Right cardiac atrium (tissue), 5 donors: ENCODE data around the gene ZNF20. TPM values are rescaled to one million over a fixed set of nuclear protein-coding genes. Genes with fewer than 3 reads are reported as not detected.
"Not testable (repeated sequence)": the region's sequence is repeated elsewhere in the genome, so short reads cannot be mapped to it uniquely, and the experiment has no call there.

Experiments
- ATAC-seq, 2 donors: fragments of 200-7000 bp; cut with Tn5 transposase; one replicate each; pipeline versions ENCODE4 v1.8.0 to v1.9.1; 2020; ENCODE audit warnings: moderate library complexity in 2 of 2, mild to moderate bottlenecking in 1 of 2
- DNase-seq, 3 donors: peaks; one replicate each; pipeline ENCODE4 v3.0.0-alpha.2; 2020
- H3K27ac ChIP-seq: one replicate; pipeline ENCODE4 v1.5.1; 2013; ENCODE audit warnings: mild to moderate bottlenecking, low read length, control low read depth, moderate library complexity
- H3K27me3 ChIP-seq: one replicate; pipeline ENCODE4 v1.6.1; 2013; ENCODE audit not compliant: control insufficient read depth, insufficient read depth
- H3K4me1 ChIP-seq: one replicate; pipeline ENCODE4 v1.6.1; 2013; ENCODE audit warnings: low read length; ENCODE audit not compliant: control insufficient read depth, insufficient read depth
- H3K4me3 ChIP-seq: one replicate; pipeline ENCODE4 v1.5.1; 2013; ENCODE audit warnings: low read length, control low read depth
- H3K9me3 ChIP-seq: one replicate; pipeline ENCODE4 v1.6.1; 2013; ENCODE audit warnings: low read length; ENCODE audit not compliant: control insufficient read depth
- WGBS: extraction: QIAGEN DNeasy Blood & Tissue Kit; methylation state at CpG from one replicate; pipeline ENCODE4 v1.1.7; 2013; 5-methylcytosine and 5-hydroxymethylcytosine counted together
- intact Hi-C, 4 donors: fragments of 100-400 bp; cut with DNase I; formaldehyde crosslinking; loops; one replicate each; pipeline versions ENCODE4 v1.11.0 to v1.14.0; 2022 to 2023
- polyA plus RNA-seq: library from polyadenylated mRNA; stranded (reverse); fragments of 200-250 nt; gene quantifications from one replicate; pipeline ENCODE4 v1.2.3, GENCODE V29; 2013
- total RNA-seq, 4 donors: library from RNA; stranded (reverse); fragmentation: NEBNext Ultra II Directional; extraction: Animal tissue kit (Norgen Biotek cat#: 25700); gene quantifications; one replicate each; pipeline ENCODE4 v1.2.1, GENCODE V29; 2021
- donor health status: healthy with polysubstance abuse.
- donor health status: DM: no; HTN: yes; CAD: no.
- donor health status: DM: no; HTN: no; CAD: no.
- donor health status: DM: no; HTN: yes; CAD: no; lungs with severe emphysema.
- donor health status: DM: yes; HTN: yes; CAD: no.

Gene ZNF20
- total and polyA plus RNA-seq, 5 donors = 0.42 to 2.5 (median 2.0) TPM

- no peaks in the 10 kb centered on the region for H3K9me3 ChIP-seq
- intact Hi-C loops = no loop called here
Measured at GRCh38 chr19:12085074-12085818, 54.9 kb downstream of the ZNF20 start.

GRCh38 chr19:12083336-12083735 is 56.8 kb downstream of the ZNF20 start:
- DNase-seq, H3K4me3 ChIP-seq, H3K27me3 ChIP-seq, intact Hi-C loops, H3K4me1 ChIP-seq, ATAC-seq, H3K9me3 ChIP-seq, H3K27ac ChIP-seq: not testable (repeated sequence)
- 97% methylated on average over 6 of the region's 6 CpGs for WGBS

More at GRCh38 chr19:12085074-12085818, 54.9 kb downstream of the ZNF20 start:
- no peak overlapping the region for H3K27ac ChIP-seq
- no peaks in the 10 kb centered on the region for H3K27me3 ChIP-seq
- WGBS = 93% methylated on average over 5 of the region's 5 CpGs
- DNase-seq = no peak
- H3K4me1 ChIP-seq = no peaks in the 10 kb centered on the region
- no peak for ATAC-seq
- no peak overlapping the region for H3K4me3 ChIP-seq

Other genes with a start within 250 kb of the ZNF20 start
- gene ZNF700, start 215.2 kb downstream of the ZNF20 start, total RNA-seq = 1 to 10 TPM; 4.6 to 6.2 (median 5.1) TPM
- gene ZNF700, start 215.2 kb downstream of the ZNF20 start, polyA plus RNA-seq = 3.3 TPM
- gene ZNF763, start 175.3 kb downstream of the ZNF20 start, total RNA-seq = 1 to 10 TPM; 1.8 to 5.9 (median 3.7) TPM
- 2.8 TPM for gene ZNF763, start 175.3 kb downstream of the ZNF20 start, polyA plus RNA-seq
- 1 to 10 TPM; 3.5 to 5.0 (median 3.9) TPM for gene ZNF433, start 104.7 kb downstream of the ZNF20 start, total RNA-seq
- 4.0 TPM for gene ZNF433, start 104.7 kb downstream of the ZNF20 start, polyA plus RNA-seq
- under 1 TPM in 2 of 4 donors, not detected in 2; 0.20 to 0.38 TPM for gene ZNF878, start 87.4 kb downstream of the ZNF20 start, total RNA-seq
- gene ZNF878, start 87.4 kb downstream of the ZNF20 start, polyA plus RNA-seq = 0.23 TPM
- 10 to 100 TPM in 3 of 4 donors, 1 to 10 TPM in 1; 9.6 to 14.7 (median 13.6) TPM for gene ZNF844, start 75.6 kb downstream of the ZNF20 start, total RNA-seq
- gene ZNF844, start 75.6 kb downstream of the ZNF20 start, polyA plus RNA-seq = 5.6 TPM
- gene ZNF625, start 16.4 kb upstream of the ZNF20 start, total RNA-seq = 1 to 10 TPM; 4.3 to 7.0 (median 5.4) TPM
- gene ZNF625, start 16.4 kb upstream of the ZNF20 start, polyA plus RNA-seq = 1.2 TPM
- gene ZNF136, start 22.7 kb upstream of the ZNF20 start, total RNA-seq = 1 to 10 TPM; 5.3 to 7.2 (median 5.8) TPM
- 3.6 TPM for gene ZNF136, start 22.7 kb upstream of the ZNF20 start, polyA plus RNA-seq
- 10 to 100 TPM in 1 of 4 donors, 1 to 10 TPM in 3; 8.9 to 13.1 (median 9.5) TPM for gene ZNF44, start 154.5 kb upstream of the ZNF20 start, total RNA-seq
- gene ZNF44, start 154.5 kb upstream of the ZNF20 start, polyA plus RNA-seq = 5.3 TPM
- 1 to 10 TPM; 4.5 to 5.3 (median 4.8) TPM for gene ZNF563, start 193.3 kb upstream of the ZNF20 start, total RNA-seq
- gene ZNF563, start 193.3 kb upstream of the ZNF20 start, polyA plus RNA-seq = 5.7 TPM
- 1 to 10 TPM; 2.7 to 3.7 (median 3.2) TPM for gene ZNF442, start 225.3 kb upstream of the ZNF20 start, total RNA-seq
- 0.84 TPM for gene ZNF442, start 225.3 kb upstream of the ZNF20 start, polyA plus RNA-seq